ENCODE results near the gene FXYD3.

The FXYD3 gene

GRCh38 chr19:35107545-35107944 is 8.1 kb upstream of the FXYD3 start:
- no peak for FAIRE-seq

- FAIRE-seq = no peak
Observed at GRCh38 chr19:35108730-35109129, 6.9 kb upstream of the FXYD3 start.

GRCh38 chr19:35109395-35110112 is 6.1 kb upstream of the FXYD3 start:
- FAIRE-seq = no peak

- FAIRE-seq = no peak
Observed at GRCh38 chr19:35110974-35111373, 4.6 kb upstream of the FXYD3 start.

- FAIRE-seq = no peak
Observed at GRCh38 chr19:35112995-35113688, 2.5 kb upstream of the FXYD3 start.

GRCh38 chr19:35114353-35115176 is 1.1 kb upstream of the FXYD3 start:
- FAIRE-seq = no peak

- no peak for FAIRE-seq
Observed at GRCh38 chr19:35116072-35116801, 614 bp downstream of the FXYD3 start.

- FAIRE-seq = no peak
Observed at GRCh38 chr19:35117116-35117515, 1.5 kb downstream of the FXYD3 start.

GRCh38 chr19:35117799-35118198 is 2.2 kb downstream of the FXYD3 start:
- FAIRE-seq = no peak

- no peak for FAIRE-seq
Observed at GRCh38 chr19:35118268-35119020, 2.8 kb downstream of the FXYD3 start.

GRCh38 chr19:35119091-35119490 is 3.5 kb downstream of the FXYD3 start:
- no peak for FAIRE-seq

GRCh38 chr19:35119578-35120155 is 4.0 kb downstream of the FXYD3 start:
- no peak for FAIRE-seq

- FAIRE-seq = no peak
Observed at GRCh38 chr19:35120492-35120891, 4.9 kb downstream of the FXYD3 start.

GRCh38 chr19:35120898-35121297 is 5.3 kb downstream of the FXYD3 start:
- FAIRE-seq = no peak

GRCh38 chr19:35122687-35123551 is 7.3 kb downstream of the FXYD3 start:
- FAIRE-seq = no peak

- FAIRE-seq = no peak
Observed at GRCh38 chr19:35123573-35123972, 8.0 kb downstream of the FXYD3 start.

GRCh38 chr19:35124098-35125060 is 8.8 kb downstream of the FXYD3 start:
- FAIRE-seq = no peak

- FAIRE-seq = no peak
Observed at GRCh38 chr19:35125270-35125717, 9.7 kb downstream of the FXYD3 start.
